WTC11 (cell line): Measurements from ENCODE around the gene RPL36AL.

Experiments used
- ELF4 ChIP-seq: sonication (generic); formaldehyde crosslinking; IDR thresholded peaks from 2 replicates; pipeline ENCODE4 v1.8.1; 2022; ENCODE audit warnings: low read depth, mild to moderate bottlenecking, moderate library complexity, missing genetic modification reagents
- ESRRA ChIP-seq: sonication (generic); formaldehyde crosslinking; IDR thresholded peaks from 2 replicates; pipeline ENCODE4 v1.8.1; 2022; ENCODE audit warnings: mild to moderate bottlenecking, missing genetic modification reagents, borderline replicate concordance
- GABPB1 ChIP-seq: sonication (generic); formaldehyde crosslinking; IDR thresholded peaks from 2 replicates; pipeline ENCODE4 v1.8.1; 2023; ENCODE audit warnings: mild to moderate bottlenecking, missing genetic modification reagents
- NFYB ChIP-seq: sonication (generic); formaldehyde crosslinking; conservative IDR thresholded peaks from 2 replicates; pipeline ENCODE4 v1.8.0; 2022; ENCODE audit warnings: low read depth, missing genetic modification reagents
- NR2C2 ChIP-seq: sonication (generic); formaldehyde crosslinking; IDR thresholded peaks from 2 replicates; pipeline ENCODE4 v1.8.0; 2022; ENCODE audit warnings: mild to moderate bottlenecking, missing genetic modification reagents
- TEAD4 ChIP-seq: sonication (generic); formaldehyde crosslinking; IDR thresholded peaks from 2 replicates; pipeline ENCODE4 v1.8.0; 2022; ENCODE audit warnings: mild to moderate bottlenecking, missing genetic modification reagents
- TF ChIP-seq, protein P1 (sequence below): fragments of 200-600 bp; IDR thresholded peaks from 2 replicates; pipeline ENCODE4 v1.8.0; 2022; ENCODE audit warnings: antibody characterized with exemption
- TF ChIP-seq, protein P2 (sequence below): sonication (generic); formaldehyde crosslinking; IDR thresholded peaks from 2 replicates; pipeline ENCODE4 v1.8.1; 2022; ENCODE audit warnings: mild to moderate bottlenecking, missing genetic modification reagents, moderate library complexity, borderline replicate concordance
- TF ChIP-seq, protein P3 (sequence below): sonication (generic); formaldehyde crosslinking; IDR thresholded peaks from 2 replicates; pipeline ENCODE4 v1.8.0; 2022; ENCODE audit warnings: mild to moderate bottlenecking, missing genetic modification reagents
- TF ChIP-seq, protein P4 (sequence below): sonication (generic); formaldehyde crosslinking; IDR thresholded peaks from 2 replicates; pipeline ENCODE4 v1.8.0; 2022; ENCODE audit warnings: mild to moderate bottlenecking, missing genetic modification reagents

DNA sequence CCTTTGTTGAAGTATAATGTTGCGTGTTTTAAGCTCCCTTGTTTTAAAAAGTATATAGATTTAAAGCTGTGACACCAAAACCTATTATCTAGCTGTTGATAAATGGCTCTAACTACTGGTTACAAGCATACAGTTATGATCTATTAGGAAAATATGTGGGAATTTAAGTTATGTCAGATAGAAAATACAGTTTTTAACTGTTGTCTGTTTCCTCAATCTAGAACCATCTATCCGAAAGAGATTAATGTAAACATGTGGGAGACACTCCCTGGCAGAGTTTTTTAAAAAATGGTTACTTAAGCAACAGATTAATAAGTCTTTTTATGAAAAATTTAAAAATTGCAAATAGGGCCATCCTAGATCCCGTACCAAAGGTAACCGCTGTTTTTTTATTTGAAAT, 8.2 kb downstream of the RPL36AL start:
- TF ChIP-seq, protein P1, sequence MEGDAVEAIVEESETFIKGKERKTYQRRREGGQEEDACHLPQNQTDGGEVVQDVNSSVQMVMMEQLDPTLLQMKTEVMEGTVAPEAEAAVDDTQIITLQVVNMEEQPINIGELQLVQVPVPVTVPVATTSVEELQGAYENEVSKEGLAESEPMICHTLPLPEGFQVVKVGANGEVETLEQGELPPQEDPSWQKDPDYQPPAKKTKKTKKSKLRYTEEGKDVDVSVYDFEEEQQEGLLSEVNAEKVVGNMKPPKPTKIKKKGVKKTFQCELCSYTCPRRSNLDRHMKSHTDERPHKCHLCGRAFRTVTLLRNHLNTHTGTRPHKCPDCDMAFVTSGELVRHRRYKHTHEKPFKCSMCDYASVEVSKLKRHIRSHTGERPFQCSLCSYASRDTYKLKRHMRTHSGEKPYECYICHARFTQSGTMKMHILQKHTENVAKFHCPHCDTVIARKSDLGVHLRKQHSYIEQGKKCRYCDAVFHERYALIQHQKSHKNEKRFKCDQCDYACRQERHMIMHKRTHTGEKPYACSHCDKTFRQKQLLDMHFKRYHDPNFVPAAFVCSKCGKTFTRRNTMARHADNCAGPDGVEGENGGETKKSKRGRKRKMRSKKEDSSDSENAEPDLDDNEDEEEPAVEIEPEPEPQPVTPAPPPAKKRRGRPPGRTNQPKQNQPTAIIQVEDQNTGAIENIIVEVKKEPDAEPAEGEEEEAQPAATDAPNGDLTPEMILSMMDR: no peak
- TF ChIP-seq, protein P2, sequence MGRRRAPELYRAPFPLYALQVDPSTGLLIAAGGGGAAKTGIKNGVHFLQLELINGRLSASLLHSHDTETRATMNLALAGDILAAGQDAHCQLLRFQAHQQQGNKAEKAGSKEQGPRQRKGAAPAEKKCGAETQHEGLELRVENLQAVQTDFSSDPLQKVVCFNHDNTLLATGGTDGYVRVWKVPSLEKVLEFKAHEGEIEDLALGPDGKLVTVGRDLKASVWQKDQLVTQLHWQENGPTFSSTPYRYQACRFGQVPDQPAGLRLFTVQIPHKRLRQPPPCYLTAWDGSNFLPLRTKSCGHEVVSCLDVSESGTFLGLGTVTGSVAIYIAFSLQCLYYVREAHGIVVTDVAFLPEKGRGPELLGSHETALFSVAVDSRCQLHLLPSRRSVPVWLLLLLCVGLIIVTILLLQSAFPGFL (CRISPR knock-in tag): no peak
- TF ChIP-seq NR2C2 (no peak), ESRRA (CRISPR knock-in tag) (no peak), TEAD4 (CRISPR knock-in tag) (no peak), ELF4 (CRISPR knock-in tag) (no peak), GABPB1 (no peak), NFYB (CRISPR knock-in tag) (no peak)
- TF ChIP-seq, protein P3, sequence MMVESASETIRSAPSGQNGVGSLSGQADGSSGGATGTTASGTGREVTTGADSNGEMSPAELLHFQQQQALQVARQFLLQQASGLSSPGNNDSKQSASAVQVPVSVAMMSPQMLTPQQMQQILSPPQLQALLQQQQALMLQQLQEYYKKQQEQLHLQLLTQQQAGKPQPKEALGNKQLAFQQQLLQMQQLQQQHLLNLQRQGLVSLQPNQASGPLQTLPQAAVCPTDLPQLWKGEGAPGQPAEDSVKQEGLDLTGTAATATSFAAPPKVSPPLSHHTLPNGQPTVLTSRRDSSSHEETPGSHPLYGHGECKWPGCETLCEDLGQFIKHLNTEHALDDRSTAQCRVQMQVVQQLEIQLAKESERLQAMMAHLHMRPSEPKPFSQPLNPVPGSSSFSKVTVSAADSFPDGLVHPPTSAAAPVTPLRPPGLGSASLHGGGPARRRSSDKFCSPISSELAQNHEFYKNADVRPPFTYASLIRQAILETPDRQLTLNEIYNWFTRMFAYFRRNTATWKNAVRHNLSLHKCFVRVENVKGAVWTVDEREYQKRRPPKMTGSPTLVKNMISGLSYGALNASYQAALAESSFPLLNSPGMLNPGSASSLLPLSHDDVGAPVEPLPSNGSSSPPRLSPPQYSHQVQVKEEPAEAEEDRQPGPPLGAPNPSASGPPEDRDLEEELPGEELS (CRISPR knock-in tag): no peak
- TF ChIP-seq, protein P4, sequence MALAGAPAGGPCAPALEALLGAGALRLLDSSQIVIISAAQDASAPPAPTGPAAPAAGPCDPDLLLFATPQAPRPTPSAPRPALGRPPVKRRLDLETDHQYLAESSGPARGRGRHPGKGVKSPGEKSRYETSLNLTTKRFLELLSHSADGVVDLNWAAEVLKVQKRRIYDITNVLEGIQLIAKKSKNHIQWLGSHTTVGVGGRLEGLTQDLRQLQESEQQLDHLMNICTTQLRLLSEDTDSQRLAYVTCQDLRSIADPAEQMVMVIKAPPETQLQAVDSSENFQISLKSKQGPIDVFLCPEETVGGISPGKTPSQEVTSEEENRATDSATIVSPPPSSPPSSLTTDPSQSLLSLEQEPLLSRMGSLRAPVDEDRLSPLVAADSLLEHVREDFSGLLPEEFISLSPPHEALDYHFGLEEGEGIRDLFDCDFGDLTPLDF (CRISPR knock-in tag): no peak
